MG63 (cell line): ENCODE data around the gene ABTB2. TPM values are rescaled to one million over a fixed set of nuclear protein-coding genes. Genes with fewer than 3 reads are reported as not detected.

Experiments
- DNase-seq: peaks from one replicate; pipeline ENCODE4 v3.0.0-alpha.2; 2020
- H3K27me3 ChIP-seq: fragments of 250-450 bp; sonication (Bioruptor Pico); 2 replicates; pipeline ENCODE4 v1.5.1; 2020; ENCODE audit warnings: mild to moderate bottlenecking, moderate library complexity
- H3K36me3 ChIP-seq: fragments of 250-450 bp; sonication (Bioruptor Pico); 2 replicates; pipeline ENCODE4 v1.5.1; 2020; ENCODE audit warnings: mild to moderate bottlenecking, moderate library complexity
- H3K4me3 ChIP-seq: fragments of 250-450 bp; sonication (Bioruptor Pico); 2 replicates; pipeline ENCODE4 v1.5.1; 2020; ENCODE audit warnings: mild to moderate bottlenecking, moderate library complexity
- H3K9me3 ChIP-seq: fragments of 250-450 bp; sonication (Bioruptor Pico); 2 replicates; pipeline ENCODE4 v1.5.1; 2020; ENCODE audit warnings: mild to moderate bottlenecking, moderate library complexity
- total RNA-seq: library from RNA; depleted of rRNA; stranded (reverse); fragments of >200 nt; shearing (Covaris generic); gene quantifications from 2 replicates; pipeline ENCODE4 v1.2.3, GENCODE V29; 2014; ENCODE audit warnings: low replicate concordance; rRNA removed

Gene ABTB2
- total RNA-seq, 1 experiment from 2014 or later = 2.6 TPM

DNA sequence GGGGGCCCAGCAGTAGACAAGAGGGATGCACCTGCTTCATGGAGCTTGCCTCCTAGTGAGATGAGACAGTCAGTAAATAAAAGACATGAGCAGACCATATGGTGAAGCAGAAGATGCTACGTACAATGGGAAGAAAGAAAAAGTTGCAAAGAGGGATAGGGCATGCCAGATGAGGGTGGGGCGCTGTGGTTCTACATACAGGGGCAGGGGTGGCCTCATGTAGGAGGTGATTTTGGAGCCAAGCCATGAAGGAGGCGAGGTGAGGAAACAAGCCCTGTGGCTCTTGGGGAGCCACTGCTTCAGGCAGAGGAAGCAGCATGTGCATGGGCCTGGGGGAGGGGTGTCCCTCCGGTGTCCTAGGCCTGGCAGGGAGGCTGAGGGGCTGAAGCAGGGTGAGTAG is 237.2 kb downstream of the ABTB2 start:
- peaks cover 90% of the 10 kb centered on the region for H3K36me3 ChIP-seq
- DNase-seq = no peak
- H3K9me3 ChIP-seq = no peaks in the 10 kb centered on the region
- no peak overlapping the region for H3K4me3 ChIP-seq
- H3K27me3 ChIP-seq = no peaks in the 10 kb centered on the region

DNA sequence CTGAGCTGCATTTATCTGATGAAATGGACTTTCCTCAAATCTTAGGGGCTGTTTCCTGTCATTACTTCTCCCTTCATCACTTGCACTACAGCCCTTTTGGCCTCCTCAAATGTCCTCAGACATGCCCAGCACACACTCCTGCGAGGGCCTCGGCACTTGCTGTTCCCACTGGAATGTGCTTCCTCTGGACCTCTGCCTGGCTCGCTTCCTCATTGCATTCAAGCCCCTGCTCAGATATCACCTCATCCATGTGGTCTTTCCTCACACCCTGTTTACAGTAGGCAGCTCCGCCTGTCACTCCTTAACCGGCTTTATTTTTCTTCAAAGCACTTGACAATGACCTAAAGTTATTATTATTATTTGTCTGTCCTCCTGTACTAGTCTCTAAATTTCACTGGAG is 243.3 kb downstream of the ABTB2 start:
- H3K36me3 ChIP-seq = peaks cover 92% of the 10 kb centered on the region
- no peaks in the 10 kb centered on the region for H3K27me3 ChIP-seq
- DNase-seq = no peak
- no peak overlapping the region for H3K4me3 ChIP-seq
- H3K9me3 ChIP-seq = no peaks in the 10 kb centered on the region

DNA sequence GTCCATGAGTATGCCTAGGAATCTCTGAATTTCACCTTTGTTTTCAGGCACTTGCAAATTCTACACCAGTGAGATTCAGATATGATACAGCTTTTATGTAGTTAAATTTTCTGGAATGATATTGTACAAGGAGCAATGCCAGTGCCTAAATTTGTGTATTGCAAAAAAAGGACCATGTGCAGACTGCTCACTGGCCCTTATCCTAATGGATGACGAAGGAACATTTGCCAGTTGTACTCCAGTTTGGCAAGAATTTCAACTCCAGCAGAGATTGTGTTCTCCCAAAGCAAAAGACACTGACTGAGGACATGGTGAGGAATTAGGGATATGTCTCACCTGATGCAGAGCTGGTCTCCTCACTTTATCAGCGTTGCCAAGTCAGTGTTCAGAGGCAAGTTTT is 243.8 kb downstream of the ABTB2 start:
- DNase-seq = no peak
- no peaks in the 10 kb centered on the region for H3K9me3 ChIP-seq
- H3K4me3 ChIP-seq = no peak overlapping the region
- H3K27me3 ChIP-seq = no peaks in the 10 kb centered on the region
- H3K36me3 ChIP-seq = peaks cover 92% of the 10 kb centered on the region

DNA sequence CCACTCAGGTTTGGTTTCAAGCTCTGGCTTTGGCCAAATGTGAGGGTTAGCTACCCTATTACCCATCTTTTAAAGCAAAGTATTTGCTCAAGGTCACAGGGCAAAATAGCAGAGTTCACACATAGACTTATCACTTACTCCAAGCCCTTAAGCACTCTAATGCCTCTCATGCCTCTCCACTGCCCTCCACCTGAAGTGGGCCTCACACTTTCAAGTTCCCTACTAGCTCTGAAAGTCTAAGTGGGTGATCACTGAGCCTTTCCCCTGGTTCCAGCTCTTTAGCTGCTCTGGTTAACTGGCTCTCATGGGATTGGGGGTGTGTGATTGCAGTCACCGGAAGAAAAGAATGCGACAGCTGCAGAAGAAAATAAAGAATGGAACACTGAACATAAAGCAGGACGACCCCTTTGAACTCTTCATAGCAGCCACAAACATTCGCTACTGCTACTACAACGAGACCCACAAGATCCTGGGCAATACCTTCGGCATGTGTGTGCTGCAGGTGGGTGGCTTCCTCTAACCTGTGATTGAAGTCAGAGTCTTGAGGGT is 246.0 kb downstream of the ABTB2 start:
- Histone ChIP-seq H3K36me3 (peaks cover 93% of the 10 kb centered on the region), H3K9me3 (no peaks in the 10 kb centered on the region), H3K4me3 (no peak overlapping the region), H3K27me3 (no peaks in the 10 kb centered on the region)
- DNase-seq = no peak

DNA sequence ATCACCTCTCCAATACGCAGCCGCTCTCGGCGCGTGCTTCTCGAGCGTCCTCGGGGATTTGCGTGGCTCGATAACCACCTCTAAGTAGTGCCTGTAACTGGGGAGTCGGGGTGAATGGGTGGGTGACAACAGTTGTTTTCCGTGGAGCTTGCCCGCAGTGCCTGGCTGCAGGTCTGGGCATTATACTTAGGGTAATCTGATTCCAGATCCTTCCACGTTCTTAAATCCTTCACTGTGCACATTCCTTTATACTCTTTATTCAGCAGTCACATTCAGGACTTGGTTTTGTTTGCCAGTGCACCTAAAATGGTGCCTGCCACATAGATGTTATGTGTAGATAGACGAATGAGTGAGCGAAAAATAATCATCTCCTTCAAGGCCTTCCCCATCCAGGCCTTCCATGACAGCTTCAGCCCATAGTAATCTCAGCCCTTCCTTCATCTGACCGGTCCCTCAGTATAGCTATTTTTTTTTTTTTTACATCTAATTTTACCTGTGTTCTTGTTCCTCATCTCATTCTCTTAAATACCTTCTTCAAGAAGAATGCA is 251.8 kb downstream of the ABTB2 start:
- DNase-seq = no peak
- peak overlapping the region; percentile 94 for H3K4me3 ChIP-seq

DNA sequence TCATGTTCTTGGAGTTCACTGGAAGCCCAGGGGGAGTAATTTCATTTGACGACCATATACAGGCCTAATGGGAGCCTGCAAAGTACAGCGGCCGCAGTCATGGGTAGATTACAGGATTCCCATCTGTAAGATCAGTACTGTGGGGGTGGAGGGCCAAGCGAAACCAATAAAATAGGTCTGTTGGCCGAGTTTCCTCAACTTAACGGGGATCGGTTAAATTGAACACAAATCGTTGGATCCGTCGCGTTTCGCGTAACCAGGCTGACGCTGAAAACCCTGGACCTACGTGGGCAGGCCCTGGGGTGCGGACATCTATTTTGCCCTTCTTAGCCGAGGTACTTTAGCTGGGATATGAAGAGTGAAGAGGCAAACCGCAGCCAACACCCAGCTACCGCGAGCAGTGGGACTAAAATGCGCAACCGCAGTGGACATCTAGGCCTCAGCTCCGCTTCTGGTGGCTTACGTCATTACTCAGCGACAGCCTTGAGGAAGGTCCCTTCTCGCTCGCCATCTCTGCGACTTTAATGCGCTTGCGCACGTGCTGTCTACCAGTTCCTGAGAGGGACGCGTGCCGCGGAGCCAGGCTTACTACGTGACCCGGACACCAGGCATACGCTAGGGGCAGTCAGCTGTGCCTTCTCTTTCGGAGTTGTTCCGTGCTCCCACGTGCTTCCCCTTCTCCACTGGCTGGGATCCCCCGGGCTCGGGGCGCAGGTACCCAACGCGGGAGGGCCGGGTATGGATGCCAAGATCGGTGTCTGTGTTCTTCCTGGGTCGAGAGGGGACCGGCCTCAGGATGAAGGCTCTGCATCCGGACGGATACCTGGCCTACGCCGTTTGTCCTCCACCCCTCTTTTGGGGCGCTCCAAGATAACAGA is 252.5 kb downstream of the ABTB2 start, which contains the start of gene NAT10:
NAT10 (plus strand) TSS at position 551 of the 878 bp plus-strand sequence. CDS start 2,597 bp downstream, outside the sequence.
- peak within 1 kb of the TSS; percentile 94 for H3K4me3 ChIP-seq
- H3K9me3 ChIP-seq = no peaks in the 10 kb centered on the region
- no peaks in the 10 kb centered on the region for H3K27me3 ChIP-seq
- H3K36me3 ChIP-seq = peaks cover 54% of the 10 kb centered on the region
- DNase-seq = peak; percentile 97

More for the DNA sequence above, 251.8 kb downstream of the ABTB2 start:
- Histone ChIP-seq H3K36me3 (peaks cover 52% of the 10 kb centered on the region), H3K9me3 (no peaks in the 10 kb centered on the region), H3K27me3 (no peaks in the 10 kb centered on the region)

DNA sequence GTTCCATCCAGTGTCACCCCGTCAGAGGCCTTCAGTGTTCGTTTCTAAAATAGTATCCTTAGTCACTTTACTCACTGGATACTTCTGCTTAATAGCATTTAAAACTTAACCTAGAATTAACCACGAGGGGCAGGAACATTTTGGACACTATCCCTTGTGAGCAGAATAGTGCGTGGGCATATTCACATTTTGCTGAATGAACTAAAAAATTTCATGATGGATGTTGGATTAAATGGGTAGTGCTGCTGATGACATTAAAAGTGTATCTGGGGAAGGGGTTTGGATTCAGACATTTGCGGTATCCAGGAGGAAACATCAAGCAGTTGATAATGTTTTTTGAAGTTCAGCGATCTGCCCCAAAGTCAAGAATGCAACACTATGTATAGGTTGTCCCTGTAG is 253.1 kb downstream of the ABTB2 start:
- H3K4me3 ChIP-seq = peak overlapping the region; percentile 94
- H3K9me3 ChIP-seq = no peaks in the 10 kb centered on the region
- no peak for DNase-seq
- H3K27me3 ChIP-seq = no peaks in the 10 kb centered on the region
- H3K36me3 ChIP-seq = peaks cover 54% of the 10 kb centered on the region

Other genes with a start within 250 kb of the ABTB2 start
- gene CAT, start 80.9 kb upstream of the ABTB2 start, total RNA-seq = 124 and 125 TPM in 2 replicates
- not detected in 2 replicates for gene ELF5, start 155.8 kb upstream of the ABTB2 start, total RNA-seq